ENCODE measurements around the gene CDH5. TPM values are rescaled to one million over a fixed set of nuclear protein-coding genes. Genes with fewer than 3 reads are reported as not detected.

Gene CDH5
- total and polyA plus RNA-seq, 2 of the 8 experiments (the other 6 are each of a cell fraction or from before 2014, with no cell fraction given), result 0.32 TPM

DNA sequence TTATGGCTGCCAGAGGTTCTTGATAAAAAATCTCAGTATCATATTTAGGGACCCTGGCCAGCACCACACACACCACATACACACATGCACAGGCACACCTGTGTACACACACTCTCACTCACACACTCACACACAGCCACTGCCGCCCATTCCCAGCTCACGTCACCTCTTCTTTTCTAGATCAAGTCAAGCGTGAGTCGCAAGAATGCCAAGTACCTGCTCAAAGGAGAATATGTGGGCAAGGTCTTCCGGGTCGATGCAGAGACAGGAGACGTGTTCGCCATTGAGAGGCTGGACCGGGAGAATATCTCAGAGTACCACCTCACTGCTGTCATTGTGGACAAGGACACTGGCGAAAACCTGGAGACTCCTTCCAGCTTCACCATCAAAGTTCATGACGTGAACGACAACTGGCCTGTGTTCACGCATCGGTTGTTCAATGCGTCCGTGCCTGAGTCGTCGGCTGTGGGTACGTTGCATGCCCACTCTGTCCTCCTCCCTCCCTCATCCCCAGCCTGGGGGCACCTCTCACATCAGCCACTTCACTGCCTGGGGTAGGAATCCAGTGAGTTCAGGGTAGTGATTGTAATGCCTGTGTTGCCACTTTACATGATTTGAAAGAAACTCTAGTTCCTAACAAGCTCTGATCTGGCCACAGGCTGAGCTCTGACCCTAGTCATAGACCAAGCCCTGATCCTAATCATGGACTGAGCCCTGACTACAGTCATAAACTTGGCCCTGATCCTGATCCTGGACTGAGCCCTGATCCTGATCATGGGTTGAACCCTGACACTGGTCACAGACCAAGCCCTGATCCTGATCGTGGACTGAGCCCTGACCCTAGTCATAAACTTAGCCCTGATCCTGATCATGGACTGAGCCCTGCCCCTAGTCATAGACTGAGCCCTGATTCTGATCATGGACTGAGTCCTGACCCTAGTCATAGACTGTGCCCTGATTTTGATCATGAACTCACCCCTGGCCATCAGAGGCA, 20.4 kb downstream of the CDH5 start (continued):
- no peak for TF ChIP-seq CHD2 (IDR thresholded peaks at IDR 0.05; ENCODE audit: low read length)
- TF ChIP-seq SUZ12 (IDR thresholded peaks at IDR 0.05; ENCODE audit: low read length), result no peak
- TF ChIP-seq FOSL1 (IDR thresholded peaks at IDR 0.05; ENCODE audit: insufficient read depth, low read depth, low read length), result no peak
- TF ChIP-seq PHF8 (conservative IDR thresholded peaks at IDR 0.05; ENCODE audit: low read depth, low read length), result no peak
